ENCODE data around the gene CAPZA3. TPM values are rescaled to one million over a fixed set of nuclear protein-coding genes. Genes with fewer than 3 reads are reported as not detected.

The CAPZA3 gene
- total RNA-seq, 1 donor from 2014 or later = not detected

- no peak overlapping the region for H3K4me3 Mint-ChIP-seq
- Histone ChIP-seq H3K79me2 (ENCODE audit: low read depth) (no peaks in the 10 kb centered on the region), H3K27ac (no peak overlapping the region), H3K4me2 (no peak overlapping the region), H3K9ac (no peak overlapping the region), H3K27me3 (no peaks in the 10 kb centered on the region), H3K4me3 (no peak overlapping the region), H3F3A (ENCODE audit: low read depth) (no peaks in the 10 kb centered on the region), H3K4me1 (no peaks in the 10 kb centered on the region), H4K20me1 (ENCODE audit: low read depth) (no peaks in the 10 kb centered on the region), H3K9me3 (ENCODE audit: low read depth) (no peaks in the 10 kb centered on the region), H3K36me3 (no peaks in the 10 kb centered on the region), H2AFZ (replicated peaks) (no peak overlapping the region)
- H3K27ac Mint-ChIP-seq = no peak overlapping the region
- H3K4me1 Mint-ChIP-seq = no peaks in the 10 kb centered on the region
- DNase-seq (ENCODE audit: low spot score) = no peak
- peaks cover 5% of the 10 kb centered on the region for H3K9me3 Mint-ChIP-seq
- H3K36me3 Mint-ChIP-seq = no peaks in the 10 kb centered on the region
- TF ChIP-seq EZH2phosphoT487 (IDR thresholded peaks at IDR 0.05) (no peak), CTCF (IDR thresholded peaks at IDR 0.05) (no peak), EZH2 (IDR thresholded peaks at IDR 0.05) (no peak)
- H3K27me3 Mint-ChIP-seq (ENCODE audit: insufficient read depth, low read depth) = no peaks in the 10 kb centered on the region
These were observed 19.5 kb upstream of the CAPZA3 start for GRCh38 chr12:18718462-18718861.

- H3K36me3 Mint-ChIP-seq = no peaks in the 10 kb centered on the region
- no peak overlapping the region for H3K4me3 Mint-ChIP-seq
- Histone ChIP-seq H3K36me3 (no peaks in the 10 kb centered on the region), H3K79me2 (ENCODE audit: low read depth) (no peaks in the 10 kb centered on the region), H4K20me1 (ENCODE audit: low read depth) (no peaks in the 10 kb centered on the region), H3K27ac (no peak overlapping the region), H3F3A (ENCODE audit: low read depth) (no peaks in the 10 kb centered on the region), H3K27me3 (no peaks in the 10 kb centered on the region), H3K4me1 (no peaks in the 10 kb centered on the region), H2AFZ (replicated peaks) (no peak overlapping the region), H3K9me3 (ENCODE audit: low read depth) (no peaks in the 10 kb centered on the region), H3K4me3 (no peak overlapping the region), H3K9ac (no peak overlapping the region), H3K4me2 (no peak overlapping the region)
- DNase-seq (ENCODE audit: low spot score) = no peak
- H3K27me3 Mint-ChIP-seq (ENCODE audit: insufficient read depth, low read depth) = no peaks in the 10 kb centered on the region
- TF ChIP-seq EZH2 (IDR thresholded peaks at IDR 0.05) (no peak), EZH2phosphoT487 (IDR thresholded peaks at IDR 0.05) (no peak), CTCF (IDR thresholded peaks at IDR 0.05) (no peak)
- no peak overlapping the region for H3K27ac Mint-ChIP-seq
- peaks cover 5% of the 10 kb centered on the region for H3K9me3 Mint-ChIP-seq
- H3K4me1 Mint-ChIP-seq = no peaks in the 10 kb centered on the region
These were observed 17.9 kb upstream of the CAPZA3 start for GRCh38 chr12:18719922-18720510.

DNA sequence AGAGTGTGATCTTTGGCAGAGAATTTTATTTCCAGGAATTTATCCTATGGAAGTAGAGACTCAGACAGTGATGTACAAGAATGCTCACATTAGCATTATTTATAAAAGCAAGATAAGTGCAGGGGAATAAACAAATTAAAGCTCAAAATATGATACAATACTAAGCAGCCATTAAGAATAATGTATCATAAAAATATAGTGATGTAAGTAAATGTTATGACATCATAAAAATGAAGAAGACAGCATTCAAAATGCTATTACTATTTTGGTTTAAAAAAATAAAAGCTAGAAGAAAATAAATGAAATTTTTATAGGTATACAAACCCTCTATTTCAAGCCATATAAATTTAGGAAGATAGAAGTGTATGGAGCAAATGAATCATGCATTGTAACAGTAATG is 17.2 kb upstream of the CAPZA3 start:
- Histone ChIP-seq H4K20me1 (ENCODE audit: low read depth) (no peaks in the 10 kb centered on the region), H3K4me1 (no peaks in the 10 kb centered on the region), H3K79me2 (ENCODE audit: low read depth) (no peaks in the 10 kb centered on the region), H3K4me2 (no peak overlapping the region), H3K9ac (no peak overlapping the region), H3K36me3 (no peaks in the 10 kb centered on the region), H3K9me3 (ENCODE audit: low read depth) (no peaks in the 10 kb centered on the region), H3K27ac (no peak overlapping the region), H2AFZ (replicated peaks) (no peak overlapping the region), H3F3A (ENCODE audit: low read depth) (no peaks in the 10 kb centered on the region), H3K27me3 (no peaks in the 10 kb centered on the region), H3K4me3 (no peak overlapping the region)
- no peak overlapping the region for H3K27ac Mint-ChIP-seq
- H3K9me3 Mint-ChIP-seq = peaks cover 3% of the 10 kb centered on the region
- H3K36me3 Mint-ChIP-seq = no peaks in the 10 kb centered on the region
- DNase-seq (ENCODE audit: low spot score) = no peak
- no peaks in the 10 kb centered on the region for H3K27me3 Mint-ChIP-seq (ENCODE audit: insufficient read depth, low read depth)
- TF ChIP-seq EZH2phosphoT487 (IDR thresholded peaks at IDR 0.05) = no peak
- TF ChIP-seq EZH2 (IDR thresholded peaks at IDR 0.05) = no peak
- no peak for TF ChIP-seq CTCF (IDR thresholded peaks at IDR 0.05)
- H3K4me3 Mint-ChIP-seq = no peak overlapping the region
- H3K4me1 Mint-ChIP-seq = no peaks in the 10 kb centered on the region
